Measurements from ENCODE around the gene MYH16. TPM values are rescaled to one million over a fixed set of nuclear protein-coding genes. Genes with fewer than 3 reads are reported as not detected.

MYH16 gene
- total and polyA plus RNA-seq, 4 donors: not detected

DNA sequence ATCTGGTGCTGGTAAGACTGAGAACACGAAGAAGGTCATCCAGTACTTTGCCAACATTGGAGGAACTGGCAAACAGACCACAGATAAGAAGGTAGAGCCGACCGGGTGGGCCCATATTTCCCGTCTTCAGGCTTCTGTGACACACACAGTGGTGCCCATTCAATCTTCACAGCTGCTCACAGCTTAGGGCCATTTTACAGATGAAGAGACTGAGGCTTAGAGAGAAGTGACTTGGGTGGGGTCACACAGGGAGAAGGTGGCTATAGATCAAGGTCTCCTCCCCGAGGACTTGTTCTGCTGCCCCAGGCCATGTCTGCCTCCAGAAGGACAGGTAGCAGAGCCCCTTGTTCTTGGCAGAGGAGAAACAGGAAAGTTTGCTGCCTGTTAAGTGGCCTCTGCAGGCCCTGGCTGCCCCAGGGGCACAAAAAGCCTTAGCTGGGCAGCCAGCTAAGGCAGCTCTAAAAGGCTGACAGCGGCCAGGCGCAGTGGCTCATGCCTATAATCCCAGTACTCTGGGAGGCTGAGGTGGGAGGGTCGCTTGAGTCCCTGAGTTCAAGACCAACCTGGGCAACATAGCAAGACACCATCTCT lies 22.6 kb upstream of the MYH16 start (continued):
- TF ChIP-seq, protein P1, sequence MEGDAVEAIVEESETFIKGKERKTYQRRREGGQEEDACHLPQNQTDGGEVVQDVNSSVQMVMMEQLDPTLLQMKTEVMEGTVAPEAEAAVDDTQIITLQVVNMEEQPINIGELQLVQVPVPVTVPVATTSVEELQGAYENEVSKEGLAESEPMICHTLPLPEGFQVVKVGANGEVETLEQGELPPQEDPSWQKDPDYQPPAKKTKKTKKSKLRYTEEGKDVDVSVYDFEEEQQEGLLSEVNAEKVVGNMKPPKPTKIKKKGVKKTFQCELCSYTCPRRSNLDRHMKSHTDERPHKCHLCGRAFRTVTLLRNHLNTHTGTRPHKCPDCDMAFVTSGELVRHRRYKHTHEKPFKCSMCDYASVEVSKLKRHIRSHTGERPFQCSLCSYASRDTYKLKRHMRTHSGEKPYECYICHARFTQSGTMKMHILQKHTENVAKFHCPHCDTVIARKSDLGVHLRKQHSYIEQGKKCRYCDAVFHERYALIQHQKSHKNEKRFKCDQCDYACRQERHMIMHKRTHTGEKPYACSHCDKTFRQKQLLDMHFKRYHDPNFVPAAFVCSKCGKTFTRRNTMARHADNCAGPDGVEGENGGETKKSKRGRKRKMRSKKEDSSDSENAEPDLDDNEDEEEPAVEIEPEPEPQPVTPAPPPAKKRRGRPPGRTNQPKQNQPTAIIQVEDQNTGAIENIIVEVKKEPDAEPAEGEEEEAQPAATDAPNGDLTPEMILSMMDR (IDR thresholded peaks at IDR 0.05; ENCODE audit: low read depth, low read length, missing input control): no peak
- no peak for TF ChIP-seq EGR1 (IDR thresholded peaks at IDR 0.05; ENCODE audit: low read depth in 2 of 2)

GRCh38 chr7:99252166-99252895 lies 20.3 kb upstream of the MYH16 start:
- H3K36me3 ChIP-seq (ENCODE audit: control insufficient read depth in 4 of 4, insufficient read depth in 3 of 4, low read depth in 1 of 4, low read length in 3 of 4): no peaks in the 10 kb centered on the region
- no peak overlapping the region for H3K27ac ChIP-seq (ENCODE audit: low read depth in 1 of 2, low read length in 2 of 2)
- WGBS: 83% methylated on average over 18 of the region's 18 CpGs
- H3K9me3 ChIP-seq (ENCODE audit: control insufficient read depth in 4 of 4, low read length in 3 of 4): no peaks in the 10 kb centered on the region
- H3K4me3 ChIP-seq (ENCODE audit: low read depth in 1 of 3, low read length in 3 of 3): no peak overlapping the region
- no peak overlapping the region for H3K9ac ChIP-seq (ENCODE audit: low read depth in 1 of 2, low read length in 2 of 2)
- TF ChIP-seq TAF1 (conservative IDR thresholded peaks at IDR 0.05) (no peak), HNF4A (conservative IDR thresholded peaks at IDR 0.05) (no peak)
- no peaks in the 10 kb centered on the region for H3K27me3 ChIP-seq (ENCODE audit: control insufficient read depth in 4 of 4, insufficient read depth in 4 of 4, low read length in 3 of 4)
- no peaks in the 10 kb centered on the region for H3K4me1 ChIP-seq (ENCODE audit: control insufficient read depth in 4 of 4, insufficient read depth in 4 of 4, low read length in 3 of 4)
- DNase-seq (ENCODE audit: low spot score): no peak

GRCh38 chr7:99253369-99253768 lies 19.3 kb upstream of the MYH16 start:
- DNase-seq (ENCODE audit: low spot score): no peak
- no peak overlapping the region for H3K9ac ChIP-seq (ENCODE audit: low read depth in 1 of 2, low read length in 2 of 2)
- no peak overlapping the region for H3K4me3 ChIP-seq (ENCODE audit: low read depth in 1 of 3, low read length in 3 of 3)
- no peaks in the 10 kb centered on the region for H3K4me1 ChIP-seq (ENCODE audit: control insufficient read depth in 4 of 4, insufficient read depth in 4 of 4, low read length in 3 of 4)
- H3K9me3 ChIP-seq (ENCODE audit: control insufficient read depth in 4 of 4, low read length in 3 of 4): no peaks in the 10 kb centered on the region
- TF ChIP-seq HNF4A (conservative IDR thresholded peaks at IDR 0.05) (no peak), JUND (IDR thresholded peaks at IDR 0.05) (no peak), GABPA (IDR thresholded peaks at IDR 0.05 in 1 of 2, conservative IDR thresholded peaks at IDR 0.05 in 1 of 2) (no peak), HNF4G (IDR thresholded peaks at IDR 0.05) (no peak)
- TF ChIP-seq, protein P2, sequence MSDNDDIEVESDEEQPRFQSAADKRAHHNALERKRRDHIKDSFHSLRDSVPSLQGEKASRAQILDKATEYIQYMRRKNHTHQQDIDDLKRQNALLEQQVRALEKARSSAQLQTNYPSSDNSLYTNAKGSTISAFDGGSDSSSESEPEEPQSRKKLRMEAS (IDR thresholded peaks at IDR 0.05): no peak
- WGBS: 80% methylated on average over 9 of the region's 9 CpGs
- no peaks in the 10 kb centered on the region for H3K27me3 ChIP-seq (ENCODE audit: control insufficient read depth in 4 of 4, insufficient read depth in 4 of 4, low read length in 3 of 4)
- no peak overlapping the region for H3K27ac ChIP-seq (ENCODE audit: low read depth in 1 of 2, low read length in 2 of 2)
- no peaks in the 10 kb centered on the region for H3K36me3 ChIP-seq (ENCODE audit: control insufficient read depth in 4 of 4, insufficient read depth in 3 of 4, low read depth in 1 of 4, low read length in 3 of 4)

GRCh38 chr7:99254390-99254789 lies 18.2 kb upstream of the MYH16 start:
- no peaks in the 10 kb centered on the region for H3K27me3 ChIP-seq (ENCODE audit: control insufficient read depth in 4 of 4, insufficient read depth in 4 of 4, low read length in 3 of 4)
- WGBS: 87% methylated on average over 2 of the region's 2 CpGs

More at GRCh38 chr7:99254390-99254789, 18.2 kb upstream of the MYH16 start:
- TF ChIP-seq, protein P3, sequence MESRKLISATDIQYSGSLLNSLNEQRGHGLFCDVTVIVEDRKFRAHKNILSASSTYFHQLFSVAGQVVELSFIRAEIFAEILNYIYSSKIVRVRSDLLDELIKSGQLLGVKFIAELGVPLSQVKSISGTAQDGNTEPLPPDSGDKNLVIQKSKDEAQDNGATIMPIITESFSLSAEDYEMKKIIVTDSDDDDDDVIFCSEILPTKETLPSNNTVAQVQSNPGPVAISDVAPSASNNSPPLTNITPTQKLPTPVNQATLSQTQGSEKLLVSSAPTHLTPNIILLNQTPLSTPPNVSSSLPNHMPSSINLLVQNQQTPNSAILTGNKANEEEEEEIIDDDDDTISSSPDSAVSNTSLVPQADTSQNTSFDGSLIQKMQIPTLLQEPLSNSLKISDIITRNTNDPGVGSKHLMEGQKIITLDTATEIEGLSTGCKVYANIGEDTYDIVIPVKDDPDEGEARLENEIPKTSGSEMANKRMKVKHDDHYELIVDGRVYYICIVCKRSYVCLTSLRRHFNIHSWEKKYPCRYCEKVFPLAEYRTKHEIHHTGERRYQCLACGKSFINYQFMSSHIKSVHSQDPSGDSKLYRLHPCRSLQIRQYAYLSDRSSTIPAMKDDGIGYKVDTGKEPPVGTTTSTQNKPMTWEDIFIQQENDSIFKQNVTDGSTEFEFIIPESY (IDR thresholded peaks at IDR 0.05): no peak
- TF ChIP-seq GABPA (IDR thresholded peaks at IDR 0.05 in 1 of 2, conservative IDR thresholded peaks at IDR 0.05 in 1 of 2) (no peak), RAD21 (IDR thresholded peaks at IDR 0.05) (no peak), FOXA2 (IDR thresholded peaks at IDR 0.05) (no peak), SP1 (IDR thresholded peaks at IDR 0.05) (no peak), TAF1 (conservative IDR thresholded peaks at IDR 0.05) (no peak), RXRA (IDR thresholded peaks at IDR 0.05) (no peak), FOXA1 (IDR thresholded peaks at IDR 0.05) (no peak), YY1 (IDR thresholded peaks at IDR 0.05) (no peak), EGR1 (IDR thresholded peaks at IDR 0.05; ENCODE audit: low read depth in 2 of 2) (no peak), HNF4G (IDR thresholded peaks at IDR 0.05) (no peak), NR2F2 (IDR thresholded peaks at IDR 0.05) (no peak), HNF4A (conservative IDR thresholded peaks at IDR 0.05) (no peak)
- TF ChIP-seq, protein P2 (IDR thresholded peaks at IDR 0.05): no peak
- TF ChIP-seq, protein P4, sequence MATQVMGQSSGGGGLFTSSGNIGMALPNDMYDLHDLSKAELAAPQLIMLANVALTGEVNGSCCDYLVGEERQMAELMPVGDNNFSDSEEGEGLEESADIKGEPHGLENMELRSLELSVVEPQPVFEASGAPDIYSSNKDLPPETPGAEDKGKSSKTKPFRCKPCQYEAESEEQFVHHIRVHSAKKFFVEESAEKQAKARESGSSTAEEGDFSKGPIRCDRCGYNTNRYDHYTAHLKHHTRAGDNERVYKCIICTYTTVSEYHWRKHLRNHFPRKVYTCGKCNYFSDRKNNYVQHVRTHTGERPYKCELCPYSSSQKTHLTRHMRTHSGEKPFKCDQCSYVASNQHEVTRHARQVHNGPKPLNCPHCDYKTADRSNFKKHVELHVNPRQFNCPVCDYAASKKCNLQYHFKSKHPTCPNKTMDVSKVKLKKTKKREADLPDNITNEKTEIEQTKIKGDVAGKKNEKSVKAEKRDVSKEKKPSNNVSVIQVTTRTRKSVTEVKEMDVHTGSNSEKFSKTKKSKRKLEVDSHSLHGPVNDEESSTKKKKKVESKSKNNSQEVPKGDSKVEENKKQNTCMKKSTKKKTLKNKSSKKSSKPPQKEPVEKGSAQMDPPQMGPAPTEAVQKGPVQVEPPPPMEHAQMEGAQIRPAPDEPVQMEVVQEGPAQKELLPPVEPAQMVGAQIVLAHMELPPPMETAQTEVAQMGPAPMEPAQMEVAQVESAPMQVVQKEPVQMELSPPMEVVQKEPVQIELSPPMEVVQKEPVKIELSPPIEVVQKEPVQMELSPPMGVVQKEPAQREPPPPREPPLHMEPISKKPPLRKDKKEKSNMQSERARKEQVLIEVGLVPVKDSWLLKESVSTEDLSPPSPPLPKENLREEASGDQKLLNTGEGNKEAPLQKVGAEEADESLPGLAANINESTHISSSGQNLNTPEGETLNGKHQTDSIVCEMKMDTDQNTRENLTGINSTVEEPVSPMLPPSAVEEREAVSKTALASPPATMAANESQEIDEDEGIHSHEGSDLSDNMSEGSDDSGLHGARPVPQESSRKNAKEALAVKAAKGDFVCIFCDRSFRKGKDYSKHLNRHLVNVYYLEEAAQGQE (IDR thresholded peaks at IDR 0.05): no peak
- DNase-seq (ENCODE audit: low spot score): no peak
- H3K9me3 ChIP-seq (ENCODE audit: control insufficient read depth in 4 of 4, low read length in 3 of 4): no peaks in the 10 kb centered on the region
- no peak overlapping the region for H3K9ac ChIP-seq (ENCODE audit: low read depth in 1 of 2, low read length in 2 of 2)
- H3K4me1 ChIP-seq (ENCODE audit: control insufficient read depth in 4 of 4, insufficient read depth in 4 of 4, low read length in 3 of 4): no peaks in the 10 kb centered on the region
- no peak overlapping the region for H3K27ac ChIP-seq (ENCODE audit: low read depth in 1 of 2, low read length in 2 of 2)
- no peak overlapping the region for H3K4me3 ChIP-seq (ENCODE audit: low read depth in 1 of 3, low read length in 3 of 3)
- H3K36me3 ChIP-seq (ENCODE audit: control insufficient read depth in 4 of 4, insufficient read depth in 3 of 4, low read depth in 1 of 4, low read length in 3 of 4): no peaks in the 10 kb centered on the region
